ENCODE measurements around the gene TMCC3. TPM values are rescaled to one million over a fixed set of nuclear protein-coding genes. Genes with fewer than 3 reads are reported as not detected.
"Not testable (repeated sequence)": the region's sequence is repeated elsewhere in the genome, so short reads cannot be mapped to it uniquely, and the experiment has no call there.

The TMCC3 gene
- total RNA-seq, 1 experiment from 2014 or later = 0.82 TPM

GRCh38 chr12:94548833-94549232 lies 101.5 kb downstream of the TMCC3 start:
- not testable (repeated sequence) for H3K9me3 ChIP-seq (ENCODE audit: low read length); H4K20me1 ChIP-seq (ENCODE audit: insufficient read depth, low read depth, low read length); H3K9me2 ChIP-seq (replicated peaks; ENCODE audit: insufficient read depth, low read length); H3K27me3 ChIP-seq (ENCODE audit: low read length); H3K79me2 ChIP-seq (ENCODE audit: low read length); H3K36me3 ChIP-seq (ENCODE audit: insufficient read depth, low read length); H3K4me3 ChIP-seq (ENCODE audit: low read length); H3K4me2 ChIP-seq (ENCODE audit: low read depth, low read length, poor library complexity, severe bottlenecking); H2AFZ ChIP-seq (ENCODE audit: low read length); DNase-seq; H3K4me1 ChIP-seq (ENCODE audit: low read length); H3K27ac ChIP-seq (ENCODE audit: low read length); H3K9ac ChIP-seq (ENCODE audit: low read length)

GRCh38 chr12:94545935-94546771 lies 104.2 kb downstream of the TMCC3 start:
- no peaks in the 10 kb centered on the region for H3K79me2 ChIP-seq (ENCODE audit: low read length)

GRCh38 chr12:94544355-94544754 lies 106.0 kb downstream of the TMCC3 start:
- Histone ChIP-seq H2AFZ (ENCODE audit: low read length) (no peak overlapping the region), H3K9me2 (replicated peaks; ENCODE audit: insufficient read depth, low read length) (no peaks in the 10 kb centered on the region), H3K4me3 (ENCODE audit: low read length) (no peak overlapping the region), H3K4me1 (ENCODE audit: low read length) (no peaks in the 10 kb centered on the region), H3K36me3 (ENCODE audit: insufficient read depth, low read length) (no peaks in the 10 kb centered on the region), H3K79me2 (ENCODE audit: low read length) (no peaks in the 10 kb centered on the region), H3K27me3 (ENCODE audit: low read length) (no peaks in the 10 kb centered on the region), H4K20me1 (ENCODE audit: insufficient read depth, low read depth, low read length) (no peaks in the 10 kb centered on the region), H3K4me2 (ENCODE audit: low read depth, low read length, poor library complexity, severe bottlenecking) (no peak overlapping the region), H3K9ac (ENCODE audit: low read length) (no peak overlapping the region), H3K27ac (ENCODE audit: low read length) (no peak overlapping the region), H3K9me3 (ENCODE audit: low read length) (no peaks in the 10 kb centered on the region)
- DNase-seq = no peak

More at GRCh38 chr12:94545935-94546771, 104.2 kb downstream of the TMCC3 start:
- H3K36me3 ChIP-seq (ENCODE audit: insufficient read depth, low read length) = no peaks in the 10 kb centered on the region
- H3K4me3 ChIP-seq (ENCODE audit: low read length) = no peak overlapping the region
- no peak overlapping the region for H3K9ac ChIP-seq (ENCODE audit: low read length)
- H3K4me2 ChIP-seq (ENCODE audit: low read depth, low read length, poor library complexity, severe bottlenecking) = no peak overlapping the region
- H3K27ac ChIP-seq (ENCODE audit: low read length) = no peak overlapping the region
- no peaks in the 10 kb centered on the region for H3K9me3 ChIP-seq (ENCODE audit: low read length)
- DNase-seq = peak; percentile 83
- H4K20me1 ChIP-seq (ENCODE audit: insufficient read depth, low read depth, low read length) = no peaks in the 10 kb centered on the region
- no peaks in the 10 kb centered on the region for H3K9me2 ChIP-seq (replicated peaks; ENCODE audit: insufficient read depth, low read length)
- no peaks in the 10 kb centered on the region for H3K4me1 ChIP-seq (ENCODE audit: low read length)
- no peaks in the 10 kb centered on the region for H3K27me3 ChIP-seq (ENCODE audit: low read length)
- H2AFZ ChIP-seq (ENCODE audit: low read length) = no peak overlapping the region

GRCh38 chr12:94538318-94538717 lies 112.0 kb downstream of the TMCC3 start:
- H3K4me3 ChIP-seq (ENCODE audit: low read length) = no peak overlapping the region
- H3K27me3 ChIP-seq (ENCODE audit: low read length) = no peaks in the 10 kb centered on the region
- no peak overlapping the region for H2AFZ ChIP-seq (ENCODE audit: low read length)
- H3K36me3 ChIP-seq (ENCODE audit: insufficient read depth, low read length) = no peaks in the 10 kb centered on the region
- H3K4me1 ChIP-seq (ENCODE audit: low read length) = no peaks in the 10 kb centered on the region
- H3K9ac ChIP-seq (ENCODE audit: low read length) = no peak overlapping the region
- no peaks in the 10 kb centered on the region for H3K9me2 ChIP-seq (replicated peaks; ENCODE audit: insufficient read depth, low read length)
- no peaks in the 10 kb centered on the region for H3K9me3 ChIP-seq (ENCODE audit: low read length)
- H3K4me2 ChIP-seq (ENCODE audit: low read depth, low read length, poor library complexity, severe bottlenecking) = no peak overlapping the region
- no peaks in the 10 kb centered on the region for H4K20me1 ChIP-seq (ENCODE audit: insufficient read depth, low read depth, low read length)
- H3K79me2 ChIP-seq (ENCODE audit: low read length) = no peaks in the 10 kb centered on the region
- DNase-seq = no peak
- no peak overlapping the region for H3K27ac ChIP-seq (ENCODE audit: low read length)

- Histone ChIP-seq H3K79me2 (ENCODE audit: low read length) (no peaks in the 10 kb centered on the region), H3K9ac (ENCODE audit: low read length) (no peak overlapping the region), H3K9me2 (replicated peaks; ENCODE audit: insufficient read depth, low read length) (no peaks in the 10 kb centered on the region), H3K27ac (ENCODE audit: low read length) (no peak overlapping the region), H3K4me2 (ENCODE audit: low read depth, low read length, poor library complexity, severe bottlenecking) (no peak overlapping the region), H2AFZ (ENCODE audit: low read length) (no peak overlapping the region), H3K36me3 (ENCODE audit: insufficient read depth, low read length) (no peaks in the 10 kb centered on the region), H4K20me1 (ENCODE audit: insufficient read depth, low read depth, low read length) (no peaks in the 10 kb centered on the region), H3K4me1 (ENCODE audit: low read length) (no peaks in the 10 kb centered on the region), H3K27me3 (ENCODE audit: low read length) (no peaks in the 10 kb centered on the region), H3K4me3 (ENCODE audit: low read length) (no peak overlapping the region), H3K9me3 (ENCODE audit: low read length) (no peaks in the 10 kb centered on the region)
- no peak for DNase-seq
Measured at GRCh38 chr12:94536040-94536965, 114.1 kb downstream of the TMCC3 start.

- H3K27me3 ChIP-seq (ENCODE audit: low read length) = no peaks in the 10 kb centered on the region
- no peaks in the 10 kb centered on the region for H3K9me3 ChIP-seq (ENCODE audit: low read length)
- H3K4me1 ChIP-seq (ENCODE audit: low read length) = no peaks in the 10 kb centered on the region
- no peak for DNase-seq
- no peak overlapping the region for H2AFZ ChIP-seq (ENCODE audit: low read length)
- no peak overlapping the region for H3K4me3 ChIP-seq (ENCODE audit: low read length)
- H3K4me2 ChIP-seq (ENCODE audit: low read depth, low read length, poor library complexity, severe bottlenecking) = no peak overlapping the region
- no peaks in the 10 kb centered on the region for H3K79me2 ChIP-seq (ENCODE audit: low read length)
- no peak overlapping the region for H3K9ac ChIP-seq (ENCODE audit: low read length)
- no peaks in the 10 kb centered on the region for H4K20me1 ChIP-seq (ENCODE audit: insufficient read depth, low read depth, low read length)
- H3K36me3 ChIP-seq (ENCODE audit: insufficient read depth, low read length) = no peaks in the 10 kb centered on the region
- no peaks in the 10 kb centered on the region for H3K9me2 ChIP-seq (replicated peaks; ENCODE audit: insufficient read depth, low read length)
- no peak overlapping the region for H3K27ac ChIP-seq (ENCODE audit: low read length)
Measured at GRCh38 chr12:94535510-94535921, 114.8 kb downstream of the TMCC3 start.

GRCh38 chr12:94534774-94535509 lies 115.4 kb downstream of the TMCC3 start:
- H3K79me2 ChIP-seq (ENCODE audit: low read length) = no peaks in the 10 kb centered on the region
- no peaks in the 10 kb centered on the region for H3K36me3 ChIP-seq (ENCODE audit: insufficient read depth, low read length)
- no peak overlapping the region for H2AFZ ChIP-seq (ENCODE audit: low read length)
- H3K27me3 ChIP-seq (ENCODE audit: low read length) = no peaks in the 10 kb centered on the region
- H4K20me1 ChIP-seq (ENCODE audit: insufficient read depth, low read depth, low read length) = no peaks in the 10 kb centered on the region
- DNase-seq = no peak
- no peak overlapping the region for H3K27ac ChIP-seq (ENCODE audit: low read length)
- H3K4me2 ChIP-seq (ENCODE audit: low read depth, low read length, poor library complexity, severe bottlenecking) = no peak overlapping the region
- H3K4me3 ChIP-seq (ENCODE audit: low read length) = no peak overlapping the region
- H3K4me1 ChIP-seq (ENCODE audit: low read length) = no peaks in the 10 kb centered on the region
- no peak overlapping the region for H3K9ac ChIP-seq (ENCODE audit: low read length)
- no peaks in the 10 kb centered on the region for H3K9me3 ChIP-seq (ENCODE audit: low read length)
- no peaks in the 10 kb centered on the region for H3K9me2 ChIP-seq (replicated peaks; ENCODE audit: insufficient read depth, low read length)

GRCh38 chr12:94534278-94534677 lies 116.1 kb downstream of the TMCC3 start:
- no peak for DNase-seq
- H4K20me1 ChIP-seq (ENCODE audit: insufficient read depth, low read depth, low read length) = no peaks in the 10 kb centered on the region
- no peaks in the 10 kb centered on the region for H3K36me3 ChIP-seq (ENCODE audit: insufficient read depth, low read length)
- H2AFZ ChIP-seq (ENCODE audit: low read length) = no peak overlapping the region
- H3K9me3 ChIP-seq (ENCODE audit: low read length) = no peaks in the 10 kb centered on the region
- no peaks in the 10 kb centered on the region for H3K79me2 ChIP-seq (ENCODE audit: low read length)
- H3K27me3 ChIP-seq (ENCODE audit: low read length) = no peaks in the 10 kb centered on the region
- H3K9me2 ChIP-seq (replicated peaks; ENCODE audit: insufficient read depth, low read length) = no peaks in the 10 kb centered on the region
- H3K4me3 ChIP-seq (ENCODE audit: low read length) = no peak overlapping the region
- H3K27ac ChIP-seq (ENCODE audit: low read length) = no peak overlapping the region
- H3K9ac ChIP-seq (ENCODE audit: low read length) = no peak overlapping the region
- no peaks in the 10 kb centered on the region for H3K4me1 ChIP-seq (ENCODE audit: low read length)
- no peak overlapping the region for H3K4me2 ChIP-seq (ENCODE audit: low read depth, low read length, poor library complexity, severe bottlenecking)
